ENCODE results near the gene NLRX1.
"Not testable (repeated sequence)": the region's sequence is repeated elsewhere in the genome, so short reads cannot be mapped to it uniquely, and the experiment has no call there.

NLRX1 gene

DNA sequence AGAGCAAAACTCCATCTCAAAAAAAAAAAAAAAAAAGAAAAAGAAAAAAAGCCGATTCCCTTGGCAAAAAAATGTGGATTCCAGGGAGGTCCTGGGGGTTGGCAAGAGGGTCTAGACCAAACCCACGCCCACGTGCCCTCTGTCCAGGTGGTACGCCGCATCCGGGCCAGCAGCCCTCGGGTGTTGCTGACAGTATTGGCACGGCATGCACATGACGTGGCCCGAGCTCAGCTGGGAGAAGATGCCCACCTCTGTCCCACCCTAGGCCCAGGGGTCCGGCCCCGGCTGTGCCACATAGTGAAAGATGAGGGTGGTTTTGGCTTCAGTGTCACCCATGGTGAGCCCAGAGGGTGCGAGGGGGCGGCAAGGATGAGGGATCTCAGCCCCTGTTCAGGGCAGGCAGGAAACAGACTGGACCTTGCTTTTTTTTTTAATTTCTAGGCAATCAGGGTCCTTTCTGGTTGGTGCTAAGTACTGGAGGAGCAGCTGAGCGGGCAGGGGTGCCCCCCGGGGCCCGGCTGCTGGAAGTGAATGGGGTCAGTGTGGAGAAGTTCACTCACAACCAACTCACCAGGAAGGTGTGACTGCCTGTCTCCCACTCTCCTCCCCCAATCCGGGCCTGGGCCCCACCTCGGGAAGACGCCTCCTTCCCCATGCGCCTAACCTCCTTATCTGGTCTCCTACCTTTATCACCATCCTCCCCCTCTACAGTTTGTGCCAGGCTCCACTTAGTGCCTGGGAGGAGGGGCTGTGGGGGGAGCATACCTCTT lies 18.8 kb downstream of the NLRX1 start:
- no peak for DNase-seq

DNA sequence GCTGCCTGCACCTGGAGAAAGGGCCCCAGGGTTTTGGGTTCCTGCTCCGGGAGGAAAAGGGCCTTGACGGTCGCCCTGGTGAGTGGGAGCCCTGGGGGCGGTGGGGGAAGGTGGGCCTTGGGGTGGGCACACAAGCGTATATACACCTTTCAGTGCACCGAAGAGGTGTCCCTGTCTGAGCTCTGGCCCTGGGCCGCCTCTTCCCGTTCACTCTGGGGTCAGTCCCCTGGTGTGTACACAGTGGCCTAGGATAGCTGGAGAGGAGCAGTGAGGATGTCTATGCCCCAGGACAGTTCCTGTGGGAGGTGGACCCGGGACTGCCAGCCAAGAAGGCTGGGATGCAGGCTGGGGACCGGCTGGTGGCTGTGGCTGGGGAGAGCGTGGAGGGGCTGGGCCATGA lies 19.5 kb downstream of the NLRX1 start:
- no peak for DNase-seq

DNA sequence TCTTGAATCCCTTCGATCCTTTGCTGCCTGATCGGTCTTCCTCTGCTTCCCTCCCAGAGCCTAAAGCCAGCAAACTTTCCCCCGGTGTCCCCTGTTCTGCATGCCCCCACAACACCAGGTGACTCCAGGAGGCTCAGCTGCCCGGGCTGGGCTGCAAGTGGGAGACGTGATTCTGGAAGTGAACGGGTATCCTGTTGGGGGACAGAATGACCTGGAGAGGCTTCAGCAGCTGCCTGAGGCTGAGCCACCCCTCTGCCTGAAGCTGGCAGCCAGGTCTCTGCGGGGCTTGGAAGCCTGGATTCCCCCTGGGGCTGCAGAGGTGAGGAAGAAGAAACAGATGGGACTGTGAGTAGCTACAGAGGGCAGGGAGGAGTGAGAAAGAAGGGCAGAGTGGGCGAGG lies 20.4 kb downstream of the NLRX1 start:
- no peak for DNase-seq

DNA sequence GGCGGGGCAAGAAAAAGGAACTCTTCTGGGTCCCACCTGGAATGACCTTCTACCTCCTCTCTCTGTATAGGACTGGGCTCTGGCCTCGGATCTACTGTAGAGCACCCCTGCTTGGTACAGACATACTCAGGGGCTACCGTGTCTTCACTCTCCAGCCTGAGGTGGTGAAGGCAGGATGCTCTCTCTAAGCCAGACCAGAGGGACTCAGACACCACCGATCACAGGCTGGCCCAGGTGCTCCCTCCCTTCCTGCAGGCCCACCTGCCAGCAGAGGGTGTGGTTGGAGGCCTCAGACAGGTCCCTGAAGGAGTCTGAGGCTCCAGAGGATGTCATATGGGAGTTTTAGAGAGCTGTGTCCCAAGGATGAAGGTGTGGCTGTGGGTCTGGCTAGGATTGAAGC lies 20.9 kb downstream of the NLRX1 start:
- DNase-seq: no peak

DNA sequence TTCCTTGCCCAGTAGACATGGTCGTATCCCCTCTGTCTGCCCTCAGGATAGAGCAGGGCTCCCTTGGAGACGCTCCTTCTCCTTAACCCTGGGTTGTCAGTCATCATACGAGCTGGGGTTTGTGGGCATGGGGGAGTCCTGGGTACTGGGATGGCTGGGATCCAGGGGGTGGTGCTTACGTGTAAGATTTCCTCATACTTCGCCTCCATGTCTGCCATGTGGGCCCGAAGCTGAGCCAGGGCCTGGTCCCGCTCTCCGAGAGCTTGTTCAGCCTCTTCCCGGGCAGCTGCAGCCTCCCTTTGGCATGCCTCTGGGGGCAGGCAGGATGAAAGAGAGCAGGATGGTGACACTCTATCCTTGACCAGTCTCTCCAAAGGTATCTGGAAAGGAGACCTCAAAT lies 22.0 kb downstream of the NLRX1 start:
- no peak for DNase-seq

DNA sequence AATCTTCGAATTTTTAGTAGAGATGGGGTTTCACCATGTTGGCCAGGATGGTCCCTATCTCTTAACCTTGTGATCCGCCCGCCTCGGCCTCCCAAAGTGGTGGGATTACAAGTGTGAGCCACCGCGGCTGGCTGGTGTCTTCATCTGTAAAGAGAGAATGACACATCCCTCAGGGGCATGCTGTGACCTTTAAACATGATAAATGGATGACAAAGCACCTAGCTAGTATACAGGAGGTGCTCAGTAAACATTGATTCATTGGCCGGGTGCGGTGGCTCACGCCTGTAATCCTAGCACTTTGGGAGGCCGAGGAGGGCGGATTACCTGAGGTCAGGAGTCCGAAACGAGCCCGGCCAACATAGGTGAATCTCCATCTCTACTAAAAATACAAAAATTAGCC lies 22.7 kb downstream of the NLRX1 start:
- DNase-seq: not testable (repeated sequence)

DNA sequence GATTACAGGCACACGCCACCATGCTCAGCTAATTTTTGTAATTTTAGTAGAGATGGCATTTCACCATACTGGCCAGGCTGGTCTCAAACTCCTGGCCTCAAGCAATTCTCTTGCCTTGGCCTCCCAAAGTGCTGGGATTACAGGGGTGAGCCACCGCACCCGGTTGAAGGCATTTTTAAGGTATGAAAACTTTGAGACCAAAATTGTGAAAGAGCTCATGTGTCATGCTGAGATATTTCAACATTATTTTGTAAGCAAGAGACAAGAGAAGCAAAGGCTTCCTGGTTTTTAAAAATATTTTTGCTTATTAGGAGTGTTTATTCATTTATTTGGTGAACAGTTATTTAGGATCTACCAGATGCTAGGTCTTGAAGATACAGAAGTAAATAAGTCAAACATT lies 23.6 kb downstream of the NLRX1 start:
- DNase-seq: no peak

DNA sequence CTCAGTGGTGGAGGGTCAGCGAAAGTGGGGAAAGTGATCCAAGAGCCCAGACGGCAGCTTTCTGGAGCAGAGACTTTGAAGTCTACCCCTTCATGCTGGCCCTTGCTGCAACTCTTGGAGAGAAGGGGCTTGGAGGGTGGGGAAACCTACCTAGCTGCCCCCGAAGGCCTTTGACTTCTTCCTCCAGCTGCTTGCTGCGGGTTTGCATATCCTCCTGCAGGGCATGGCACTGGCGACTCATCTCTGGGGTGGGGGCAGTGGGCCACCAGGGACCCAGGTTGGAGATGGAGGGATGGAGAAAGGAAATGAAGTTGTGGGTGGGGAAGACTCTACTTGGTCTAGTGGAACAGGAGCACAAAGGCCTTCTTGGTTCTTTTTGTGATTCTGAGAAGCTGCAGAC lies 24.5 kb downstream of the NLRX1 start:
- no peak for DNase-seq

DNA sequence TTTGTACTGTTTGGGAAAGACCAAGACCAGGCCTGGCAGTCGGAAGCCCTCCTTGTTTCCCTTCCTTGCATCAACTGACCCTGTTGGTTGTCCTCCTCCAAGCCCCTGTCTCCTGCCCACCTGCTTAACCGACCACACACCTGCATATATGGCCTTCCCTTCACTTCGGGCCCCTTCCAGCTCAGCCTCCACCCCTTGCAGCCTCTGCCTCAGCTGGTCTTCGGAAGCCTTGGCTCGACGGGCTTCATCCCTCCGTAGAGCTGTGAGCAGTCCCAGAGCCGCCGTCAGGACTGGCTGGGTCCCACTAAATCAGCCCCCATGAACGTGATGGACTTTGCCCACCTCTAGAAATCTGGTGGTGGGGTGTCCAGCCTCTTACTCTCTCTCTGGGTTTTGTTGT lies 25.1 kb downstream of the NLRX1 start:
- DNase-seq: no peak

DNA sequence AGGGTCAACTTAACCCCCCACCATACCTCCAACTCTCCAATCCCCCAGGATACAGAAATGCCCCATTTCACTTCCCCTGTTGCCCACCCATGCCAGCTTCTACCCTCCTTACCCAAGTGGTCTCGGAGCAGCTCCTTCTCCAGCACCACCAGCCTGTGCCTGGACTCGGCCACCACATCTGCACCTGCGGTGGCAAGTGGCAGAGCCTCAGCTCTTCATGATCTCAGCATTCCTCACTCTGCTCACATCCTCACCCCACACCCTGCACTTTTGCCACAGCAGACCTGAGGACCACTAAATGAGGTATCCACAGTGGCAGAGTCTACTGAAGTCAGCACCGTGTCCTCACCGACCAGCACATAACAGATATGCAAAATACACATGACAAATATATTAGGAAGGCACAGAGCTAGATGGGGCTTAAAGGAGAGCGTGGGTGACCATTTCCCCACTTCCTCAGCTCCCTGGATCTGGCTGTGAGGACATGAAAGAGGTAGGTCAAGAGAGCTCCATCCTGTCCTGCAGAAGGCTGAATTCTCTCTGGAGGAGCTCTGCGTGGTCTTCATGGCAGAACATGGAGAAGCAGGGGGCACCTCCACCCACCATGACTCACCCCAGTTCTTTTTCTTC lies 26.4 kb downstream of the NLRX1 start:
- DNase-seq: no peak

DNA sequence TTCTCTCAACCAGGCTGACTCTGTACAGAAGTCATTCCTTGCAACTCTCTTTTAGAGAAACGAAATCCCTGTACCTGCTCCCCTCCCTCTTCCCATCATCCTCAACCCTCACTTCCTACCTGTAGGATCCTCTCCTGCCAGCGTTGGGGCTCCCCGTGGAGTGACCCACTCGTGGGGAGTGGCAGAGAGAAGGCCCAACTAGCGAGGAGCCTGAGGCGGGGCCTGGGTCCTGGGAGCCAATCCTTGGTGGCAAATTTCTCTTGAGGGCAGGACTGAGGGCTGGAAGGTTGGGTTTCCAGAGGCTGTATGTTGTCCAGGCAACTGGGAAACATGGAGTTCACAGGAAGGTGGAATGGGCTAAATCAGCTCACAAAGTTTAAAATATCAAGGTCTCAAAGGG lies 27.2 kb downstream of the NLRX1 start:
- DNase-seq: no peak

DNA sequence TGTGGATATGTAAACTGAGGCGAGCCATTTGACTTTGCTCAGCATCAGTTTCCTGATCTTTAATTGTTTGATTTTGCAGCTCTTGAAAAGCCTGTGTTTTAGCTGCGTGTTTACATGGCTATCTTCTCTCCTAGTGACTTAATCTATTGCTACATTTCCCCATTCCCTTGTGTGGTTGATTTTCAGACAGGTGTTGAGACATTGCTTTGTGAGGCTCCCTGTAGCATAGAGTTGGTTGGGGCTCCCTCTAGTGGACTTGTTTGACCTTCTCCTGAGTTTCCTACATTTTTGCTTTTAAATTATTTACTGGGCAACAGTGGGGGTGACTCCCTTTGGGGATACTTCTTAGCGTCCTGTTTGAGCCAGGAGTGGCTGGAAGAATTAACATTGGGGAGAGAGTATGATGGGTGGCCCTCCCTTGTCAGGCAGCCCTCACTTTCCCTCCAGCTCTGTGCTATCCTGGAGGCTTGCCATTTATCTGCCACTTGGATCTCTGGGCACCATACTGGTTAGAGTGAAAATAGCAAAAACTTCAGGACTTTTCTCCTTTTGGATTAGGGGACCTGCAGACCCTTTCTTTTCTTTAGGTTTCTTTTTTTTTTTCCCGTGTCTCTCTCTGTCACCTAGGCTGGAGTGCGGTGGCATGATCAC lies 28.4 kb downstream of the NLRX1 start:
- DNase-seq: peak in 4 of 5 experiments; percentile 39 to 80 (median 48)

DNA sequence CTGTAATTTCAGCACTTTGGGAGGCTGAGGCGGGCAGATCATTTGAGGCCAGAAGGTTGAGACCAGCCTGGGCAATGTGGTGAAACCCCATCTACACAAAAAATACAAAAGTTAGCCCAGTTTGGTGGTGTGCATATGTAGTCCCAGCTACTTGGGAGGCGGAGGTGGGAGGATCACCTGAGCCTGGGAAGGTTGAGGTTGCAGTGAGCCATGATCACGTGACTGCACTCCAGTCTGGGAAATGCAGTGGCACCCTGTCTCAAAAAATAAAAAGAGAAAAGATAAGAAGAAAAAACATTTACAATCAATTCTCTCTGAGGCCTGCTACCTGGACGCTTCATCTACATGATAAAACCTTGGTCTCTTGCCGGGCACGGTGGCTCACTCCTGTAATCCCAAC lies 30.4 kb downstream of the NLRX1 start:
- no peak for DNase-seq

DNA sequence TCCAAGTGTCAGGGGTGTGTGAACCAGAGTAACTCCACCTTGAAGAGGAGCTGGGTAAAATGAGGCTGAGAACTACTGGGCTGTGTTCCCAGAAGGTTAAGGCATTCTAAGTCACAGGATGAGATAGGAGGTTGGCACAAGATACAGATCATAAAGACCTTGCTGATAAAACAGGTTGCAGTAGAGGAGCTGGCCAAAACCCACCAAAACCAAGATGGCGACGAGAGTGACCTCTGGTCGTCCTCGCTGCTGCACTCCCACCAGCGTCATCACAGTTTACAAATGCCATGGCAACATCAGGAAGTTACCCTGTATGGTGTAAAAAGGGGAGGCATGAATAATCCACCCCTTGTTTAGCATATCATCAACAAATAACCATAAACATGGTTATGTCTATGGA lies 32.7 kb downstream of the NLRX1 start:
- not testable (repeated sequence) for DNase-seq

DNA sequence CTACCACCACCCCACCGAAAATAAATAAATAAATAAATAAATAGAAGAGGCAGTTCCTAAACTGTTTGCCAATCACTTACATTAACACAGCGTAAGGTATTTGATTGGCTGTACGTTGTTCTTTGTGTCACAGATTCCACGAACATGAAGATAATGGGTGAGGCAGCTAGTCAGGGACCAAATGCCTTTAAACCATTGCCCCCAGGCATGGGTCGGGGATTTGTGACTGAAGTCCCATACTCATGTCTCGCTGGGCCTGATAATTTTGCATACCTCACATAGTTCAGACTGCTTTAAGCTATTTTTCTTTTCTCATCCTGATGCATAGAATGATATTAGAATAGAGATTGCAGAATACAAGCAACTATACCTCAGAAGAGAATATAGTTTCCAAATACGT lies 34.0 kb downstream of the NLRX1 start:
- no peak for DNase-seq

DNA sequence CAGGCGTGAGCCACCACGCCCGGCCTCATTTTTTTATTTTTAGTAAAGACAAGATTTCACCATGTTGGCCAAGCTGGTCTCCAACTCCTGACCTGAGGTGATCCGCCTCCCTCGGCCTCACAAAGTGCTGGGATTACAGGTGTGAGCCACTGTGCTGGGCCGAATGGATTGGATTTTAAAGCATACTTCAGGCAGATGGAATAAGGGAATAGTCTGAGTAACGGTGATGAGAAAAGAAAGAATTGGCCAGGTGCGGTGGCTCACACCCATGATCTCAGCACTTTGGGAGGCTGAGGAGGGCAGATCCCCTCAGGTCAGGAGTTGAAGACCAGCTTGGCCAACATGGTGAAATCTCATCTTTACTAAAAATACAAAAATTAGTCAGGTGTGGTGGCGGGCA lies 35.5 kb downstream of the NLRX1 start:
- DNase-seq: no peak

DNA sequence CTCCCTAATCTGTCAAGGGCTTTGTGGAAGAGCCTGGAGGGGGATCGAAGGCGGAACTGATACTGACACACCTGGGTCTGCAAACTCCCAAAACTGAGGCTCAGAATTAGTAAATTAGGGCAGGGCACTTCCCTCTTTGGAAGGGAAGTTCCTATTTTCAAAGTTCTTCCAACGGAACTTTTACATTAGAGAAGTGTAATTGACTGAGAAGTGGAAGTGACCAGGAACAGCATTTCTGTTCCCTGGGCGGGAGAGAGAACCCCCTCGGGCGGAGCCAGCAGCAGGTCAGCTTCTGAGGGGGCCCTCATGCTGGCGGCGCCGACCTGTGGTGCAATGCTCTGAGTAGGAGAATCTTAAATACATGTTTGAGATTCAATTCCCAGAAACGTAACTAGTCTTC lies 36.6 kb downstream of the NLRX1 start:
- no peak for DNase-seq

DNA sequence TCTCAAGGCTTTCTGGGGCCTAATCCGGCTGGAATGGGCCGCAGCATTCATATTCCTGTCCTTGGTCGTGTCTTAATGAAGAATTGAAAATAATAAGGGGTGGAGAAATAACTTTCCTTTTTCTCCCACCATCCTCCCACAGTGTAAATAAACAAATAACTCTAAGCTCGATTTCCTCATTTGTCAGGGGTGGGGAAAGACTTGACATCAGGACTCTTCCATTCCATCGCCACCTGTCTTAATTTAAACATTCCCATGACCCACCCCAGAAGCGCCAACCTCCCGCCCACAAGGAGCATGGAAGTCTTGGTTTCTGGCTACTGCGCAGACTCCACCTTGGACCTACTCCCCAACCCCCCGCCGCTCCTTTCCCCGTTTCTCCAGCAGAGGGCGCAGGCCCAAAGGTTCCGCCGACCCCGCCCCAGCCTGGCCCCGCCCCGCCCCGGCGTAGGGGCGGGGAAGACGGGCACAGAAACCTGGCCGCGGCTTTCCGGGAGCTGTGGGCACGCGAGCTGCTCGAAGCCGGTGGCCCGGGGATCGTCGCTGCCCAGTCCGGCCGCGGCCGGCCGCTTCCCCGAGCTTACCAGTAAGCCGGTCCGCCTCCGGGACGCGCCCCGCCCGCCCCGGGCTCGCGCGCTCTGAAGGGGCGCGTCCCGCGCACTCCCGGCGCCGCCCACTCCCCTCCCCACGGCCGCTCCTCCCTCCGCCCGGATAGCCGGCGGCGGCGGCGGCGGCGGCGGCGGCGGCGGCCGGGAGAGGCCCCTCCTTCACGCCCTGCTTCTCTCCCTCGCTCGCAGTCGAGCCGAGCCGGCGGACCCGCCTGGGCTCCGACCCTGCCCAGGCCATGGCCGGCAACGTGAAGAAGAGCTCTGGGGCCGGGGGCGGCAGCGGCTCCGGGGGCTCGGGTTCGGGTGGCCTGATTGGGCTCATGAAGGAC lies 37.3 kb downstream of the NLRX1 start, which contains the start of gene CBL:
CBL (plus strand) TSS at position 766 of the 937 bp plus-strand sequence; CDS start at position 845, 79 bp downstream.
- DNase-seq: peak; percentile 83 to 96 (median 94)

DNA sequence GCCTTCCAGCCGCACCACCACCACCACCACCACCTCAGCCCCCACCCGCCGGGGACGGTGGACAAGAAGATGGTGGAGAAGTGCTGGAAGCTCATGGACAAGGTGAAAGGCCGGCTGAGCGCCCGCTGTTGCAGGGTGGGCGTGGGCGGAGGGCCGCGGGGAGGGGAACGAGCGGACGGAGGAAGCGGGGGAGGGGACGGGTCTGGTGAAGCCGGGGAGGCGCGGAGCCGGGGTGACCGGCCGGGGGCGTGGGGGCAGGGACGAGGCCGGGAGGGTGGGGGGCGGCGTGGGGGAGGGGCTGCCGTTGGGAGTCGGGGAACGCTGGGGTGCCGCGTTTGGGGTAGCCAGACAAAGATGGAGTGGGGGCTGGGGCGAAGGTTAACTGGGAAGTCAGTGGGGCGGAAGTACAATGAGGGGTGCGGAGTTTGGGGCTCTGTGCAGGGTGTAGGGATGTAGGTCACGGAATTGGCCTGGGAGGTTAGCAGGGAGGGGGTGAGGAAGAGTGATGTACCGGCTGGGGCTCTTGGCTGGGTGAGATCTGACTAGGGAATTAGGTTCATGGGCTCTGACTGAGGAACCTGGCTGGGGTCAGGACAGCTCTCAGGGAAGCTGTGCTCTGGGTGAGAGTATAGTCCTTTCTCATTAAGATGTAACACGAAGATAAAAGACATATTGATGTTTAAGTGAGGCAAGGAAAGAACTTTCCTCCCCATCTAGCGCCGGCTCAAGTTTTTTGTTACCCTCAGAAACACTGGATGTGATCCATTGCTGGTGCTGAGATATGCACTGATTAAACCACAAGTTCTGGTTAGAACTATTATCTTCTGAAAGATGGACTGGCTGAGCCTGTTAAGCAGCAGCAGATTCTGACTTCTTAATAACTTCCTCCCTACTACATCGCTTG lies 38.2 kb downstream of the NLRX1 start:
- DNase-seq: peak; percentile 18 to 58 (median 32)

DNA sequence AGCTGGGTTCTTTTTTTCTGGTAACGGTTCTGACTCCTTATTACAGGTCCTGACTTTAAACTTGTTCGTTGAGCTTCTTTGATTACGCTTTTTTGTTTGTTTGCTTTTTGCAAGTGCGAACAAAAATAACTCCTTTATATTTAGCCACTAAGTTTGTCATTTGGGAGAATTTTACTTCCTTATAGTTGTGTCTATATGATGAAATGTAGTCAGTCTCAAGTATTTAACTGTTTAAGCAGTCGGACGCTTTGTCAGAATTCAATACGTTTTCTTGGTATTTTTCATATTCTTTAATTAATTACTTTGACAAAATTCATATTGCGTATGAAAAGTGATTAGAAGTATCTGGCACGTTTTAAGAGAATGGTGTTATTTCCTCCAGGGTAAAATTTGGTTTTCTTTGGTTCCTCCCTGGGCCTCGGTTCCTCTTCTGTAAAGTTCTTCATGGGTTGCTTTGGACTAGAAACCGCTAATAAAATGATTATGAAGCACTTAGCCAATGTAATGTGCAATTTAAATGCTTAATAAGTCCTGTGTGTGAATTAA lies 39.0 kb downstream of the NLRX1 start:
- no peak for DNase-seq

DNA sequence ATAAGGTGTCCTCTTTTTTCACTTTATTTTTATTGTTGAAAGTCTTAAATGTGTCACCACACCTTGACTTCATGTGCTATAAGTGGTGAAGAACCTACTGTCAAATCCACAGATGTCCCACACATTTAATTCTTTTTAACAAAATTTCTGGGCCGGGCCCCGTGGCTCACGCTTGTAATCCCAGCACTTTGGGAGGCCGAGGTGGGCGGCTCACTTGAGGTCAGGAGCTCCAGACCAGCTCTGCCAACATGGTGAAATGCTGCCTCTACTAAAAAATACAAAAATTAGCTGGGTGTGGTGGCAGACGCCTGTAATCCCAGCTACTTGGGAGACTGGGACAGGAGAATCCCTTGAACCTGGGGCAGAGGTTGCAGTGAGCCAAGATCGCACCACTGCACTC lies 40.7 kb downstream of the NLRX1 start:
- DNase-seq: no peak

Measured in T-helper 2 cell (primary cell).